Thyroid gland (tissue), 4 donors: ENCODE measurements around the gene INTS1. TPM values are rescaled to one million over a fixed set of nuclear protein-coding genes. Genes with fewer than 3 reads are reported as not detected.

Experiments
- DNase-seq, 2 donors: peaks; one replicate each; pipeline ENCODE4 v3.0.0-alpha.2; 2019
- H3K27ac ChIP-seq, 3 donors: fragments of 200-600 bp; sonication (generic); 1 replicate in 2 of 3; 2 replicates in 1 of 3; pipeline ENCODE4 v1.5.1; 2016 to 2019; ENCODE audit warnings: mild to moderate bottlenecking in 1 of 3, moderate library complexity in 1 of 3
- H3K27me3 ChIP-seq: fragments of 200-600 bp; sonication (generic); one replicate; pipeline ENCODE4 v1.5.1; 2019
- H3K36me3 ChIP-seq, 2 donors: fragments of 200-600 bp; sonication (generic); one replicate each; pipeline ENCODE4 v1.5.1; 2016 to 2019
- H3K4me1 ChIP-seq, 2 donors: fragments of 200-600 bp; sonication (generic); one replicate each; pipeline ENCODE4 v1.5.1; 2017 to 2019
- H3K4me3 ChIP-seq, 3 donors: fragments of 200-600 bp; sonication (generic); replicated peaks in 1 of 3; 1 replicate in 2 of 3; 2 replicates in 1 of 3; pipeline ENCODE4 v1.5.1; 2016; ENCODE audit warnings: mild to moderate bottlenecking in 1 of 3
- H3K9me3 ChIP-seq: fragments of 200-600 bp; sonication (generic); one replicate; pipeline ENCODE4 v1.5.1; 2017
- CTCF ChIP-seq, 6 experiments: fragments of 200-600 bp in 3 of 6; fragments of 450-650 bp in 3 of 6; sonication (generic) in 3 of 6; IDR thresholded peaks; one replicate each; pipeline ENCODE4 v1.5.1; 2016 to 2019; ENCODE audit warnings: antibody characterized with exemption in 6 of 6, mild to moderate bottlenecking in 2 of 6, inconsistent platforms in 1 of 6, moderate library complexity in 1 of 6
- POLR2A ChIP-seq, 2 donors: fragments of 450-650 bp; IDR thresholded peaks; one replicate each; pipeline ENCODE4 v1.6.1; 2017; ENCODE audit warnings: antibody characterized with exemption in 2 of 2, mild to moderate bottlenecking in 2 of 2, moderate library complexity in 1 of 2
- WGBS, 2 donors: methylation state at CpG; one replicate each; pipeline ENCODE4 v1.1.5; 2017; 5-methylcytosine and 5-hydroxymethylcytosine counted together
- intact Hi-C: fragments of 100-400 bp; cut with DNase I; formaldehyde crosslinking; loops from one replicate; pipeline ENCODE4 v1.15.1; 2023
- total RNA-seq, 4 donors: library from RNA; depleted of rRNA; stranded (reverse); fragments of >200 nt; gene quantifications; one replicate each; pipeline ENCODE4 v1.2.3, GENCODE V29; 2016

The INTS1 gene
- total RNA-seq, 4 donors from 2014 or later = 34.5 to 72.3 (median 65.5) TPM

- Histone ChIP-seq H3K36me3 (no peaks in the 10 kb centered on the region), H3K4me1 (peaks cover 2 to 5% of the 10 kb centered on the region in 2 donors), H3K4me3 (no peak overlapping the region), H3K9me3 (no peaks in the 10 kb centered on the region), H3K27me3 (no peaks in the 10 kb centered on the region), H3K27ac (no peak overlapping the region)
- DNase-seq = no peak
- TF ChIP-seq CTCF (IDR thresholded peaks at IDR 0.05) (no peak), POLR2A (IDR thresholded peaks at IDR 0.05) (no peak)
- intact Hi-C loops = no loop called here
- WGBS, 2 donors = 83 to 89% methylated on average over 10 to 11 of the region's 11 CpGs
These were observed 54.2 kb downstream of the INTS1 start for GRCh38 chr7:1449951-1450350.

GRCh38 chr7:1449501-1449900 lies 54.7 kb downstream of the INTS1 start:
- H3K4me3 ChIP-seq = no peak overlapping the region
- WGBS, 2 donors = 82 to 85% methylated on average over 5 to 10 of the region's 13 CpGs
- intact Hi-C loops = no loop called here
- peaks cover 0 to under 1% of the 10 kb centered on the region in 2 donors for H3K4me1 ChIP-seq
- no peak overlapping the region for H3K27ac ChIP-seq
- TF ChIP-seq CTCF (IDR thresholded peaks at IDR 0.05) (no peak), POLR2A (IDR thresholded peaks at IDR 0.05) (no peak)
- no peaks in the 10 kb centered on the region for H3K36me3 ChIP-seq
- DNase-seq = no peak
- H3K27me3 ChIP-seq = no peaks in the 10 kb centered on the region
- H3K9me3 ChIP-seq = no peaks in the 10 kb centered on the region

- 85 to 94% methylated on average over 9 to 14 of the region's 14 CpGs for WGBS, 2 donors
- Histone ChIP-seq H3K36me3 (no peaks in the 10 kb centered on the region), H3K27ac (no peak overlapping the region), H3K4me3 (no peak overlapping the region), H3K4me1 (no peaks in the 10 kb centered on the region), H3K9me3 (no peaks in the 10 kb centered on the region), H3K27me3 (no peaks in the 10 kb centered on the region)
- intact Hi-C loops = no loop called here
- TF ChIP-seq CTCF (IDR thresholded peaks at IDR 0.05) (no peak), POLR2A (IDR thresholded peaks at IDR 0.05) (no peak)
- DNase-seq = no peak
These were observed 55.2 kb downstream of the INTS1 start for GRCh38 chr7:1448958-1449357.

GRCh38 chr7:1447551-1448244 lies 56.5 kb downstream of the INTS1 start:
- 75% methylated on average over 9 of the region's 15 CpGs; no CpG with 5 or more reads in 1 of the 2 donors for WGBS, 2 donors
- H3K27me3 ChIP-seq = no peaks in the 10 kb centered on the region
- H3K4me1 ChIP-seq = no peaks in the 10 kb centered on the region
- DNase-seq = no peak
- intact Hi-C loops = no loop called here
- no peak overlapping the region for H3K27ac ChIP-seq
- no peak overlapping the region for H3K4me3 ChIP-seq
- H3K36me3 ChIP-seq = no peaks in the 10 kb centered on the region
- TF ChIP-seq POLR2A (IDR thresholded peaks at IDR 0.05) (no peak), CTCF (IDR thresholded peaks at IDR 0.05) (no peak)
- H3K9me3 ChIP-seq = no peaks in the 10 kb centered on the region

GRCh38 chr7:1447112-1447511 lies 57.1 kb downstream of the INTS1 start:
- Histone ChIP-seq H3K4me3 (no peak overlapping the region), H3K27ac (no peak overlapping the region), H3K4me1 (no peaks in the 10 kb centered on the region)

More at GRCh38 chr7:1447112-1447511, 57.1 kb downstream of the INTS1 start:
- H3K9me3 ChIP-seq = no peaks in the 10 kb centered on the region
- TF ChIP-seq CTCF (IDR thresholded peaks at IDR 0.05) (no peak), POLR2A (IDR thresholded peaks at IDR 0.05) (no peak)
- no peaks in the 10 kb centered on the region for H3K27me3 ChIP-seq
- WGBS, 2 donors = 81 to 95% methylated on average over 6 to 10 of the region's 11 CpGs
- intact Hi-C loops = no loop called here
- no peak for DNase-seq
- no peaks in the 10 kb centered on the region for H3K36me3 ChIP-seq
